Measurements from ENCODE around the gene TMEM245. TPM values are rescaled to one million over a fixed set of nuclear protein-coding genes. Genes with fewer than 3 reads are reported as not detected.
A peak's percentile ranks its signal among the peaks of the same experiment; 100 is the strongest.

TMEM245 gene
- total and polyA plus RNA-seq, 2 of the 13 experiments (the other 11 are each of a cell fraction or from before 2014, with no cell fraction given) = 53.5 to 55.4 TPM

GRCh38 chr9:109012009-109012875, 107.5 kb downstream of the TMEM245 start (continued):
- TF ChIP-seq DRAP1 (CRISPR knock-in tag; IDR thresholded peaks at IDR 0.05) (no peak), LCORL (IDR thresholded peaks at IDR 0.05) (no peak), LCORL (CRISPR knock-in tag; IDR thresholded peaks at IDR 0.05) (peak; percentile 16; the same call in 1 of the 2 replicates), HOXD1 (CRISPR knock-in tag; IDR thresholded peaks at IDR 0.05) (no peak), ZNF703 (CRISPR knock-in tag; IDR thresholded peaks at IDR 0.05; ENCODE audit: borderline replicate concordance) (no peak), NFRKB (IDR thresholded peaks at IDR 0.05) (no peak), E2F5 (CRISPR knock-in tag; conservative IDR thresholded peaks at IDR 0.05) (no peak), CSRNP2 (CRISPR knock-in tag; conservative IDR thresholded peaks at IDR 0.05; ENCODE audit: low read depth) (no peak), LBX2 (CRISPR knock-in tag; IDR thresholded peaks at IDR 0.05; ENCODE audit: borderline replicate concordance) (no peak), ISL2 (CRISPR knock-in tag; IDR thresholded peaks at IDR 0.05) (no peak), BRD4 (CRISPR knock-in tag; IDR thresholded peaks at IDR 0.05) (no peak), ZNF816 (CRISPR knock-in tag; IDR thresholded peaks at IDR 0.05; ENCODE audit: borderline replicate concordance) (0 out of 2 replicates have a peak, but pooled peaks have one; percentile 16), ZNF136 (CRISPR knock-in tag; IDR thresholded peaks at IDR 0.05; ENCODE audit: low read depth) (no peak), RFXANK (CRISPR knock-in tag; IDR thresholded peaks at IDR 0.05) (no peak), CCAR2 (optimal IDR thresholded peaks at IDR 0.05; ENCODE audit: low read depth, low read length) (no peak), TFDP1 (CRISPR knock-in tag; IDR thresholded peaks at IDR 0.05; ENCODE audit: borderline replicate concordance) (no peak), HINFP (CRISPR knock-in tag; IDR thresholded peaks at IDR 0.05; ENCODE audit: low read depth) (no peak), GPN1 (CRISPR knock-in tag; IDR thresholded peaks at IDR 0.05; ENCODE audit: borderline replicate concordance) (no peak), ZNF644 (CRISPR knock-in tag; IDR thresholded peaks at IDR 0.05; ENCODE audit: low read depth) (no peak), ASH2L (IDR thresholded peaks at IDR 0.05; ENCODE audit: insufficient read length, low read depth, low read length) (peak; percentile 66)

Measured in HepG2 (cell line).